ENCODE measurements around the gene CCR1. TPM values are rescaled to one million over a fixed set of nuclear protein-coding genes. Genes with fewer than 3 reads are reported as not detected.

CCR1 gene
- total and polyA plus RNA-seq, 2 of the 4 experiments (the other 2 are of a cell fraction), result not detected

DNA sequence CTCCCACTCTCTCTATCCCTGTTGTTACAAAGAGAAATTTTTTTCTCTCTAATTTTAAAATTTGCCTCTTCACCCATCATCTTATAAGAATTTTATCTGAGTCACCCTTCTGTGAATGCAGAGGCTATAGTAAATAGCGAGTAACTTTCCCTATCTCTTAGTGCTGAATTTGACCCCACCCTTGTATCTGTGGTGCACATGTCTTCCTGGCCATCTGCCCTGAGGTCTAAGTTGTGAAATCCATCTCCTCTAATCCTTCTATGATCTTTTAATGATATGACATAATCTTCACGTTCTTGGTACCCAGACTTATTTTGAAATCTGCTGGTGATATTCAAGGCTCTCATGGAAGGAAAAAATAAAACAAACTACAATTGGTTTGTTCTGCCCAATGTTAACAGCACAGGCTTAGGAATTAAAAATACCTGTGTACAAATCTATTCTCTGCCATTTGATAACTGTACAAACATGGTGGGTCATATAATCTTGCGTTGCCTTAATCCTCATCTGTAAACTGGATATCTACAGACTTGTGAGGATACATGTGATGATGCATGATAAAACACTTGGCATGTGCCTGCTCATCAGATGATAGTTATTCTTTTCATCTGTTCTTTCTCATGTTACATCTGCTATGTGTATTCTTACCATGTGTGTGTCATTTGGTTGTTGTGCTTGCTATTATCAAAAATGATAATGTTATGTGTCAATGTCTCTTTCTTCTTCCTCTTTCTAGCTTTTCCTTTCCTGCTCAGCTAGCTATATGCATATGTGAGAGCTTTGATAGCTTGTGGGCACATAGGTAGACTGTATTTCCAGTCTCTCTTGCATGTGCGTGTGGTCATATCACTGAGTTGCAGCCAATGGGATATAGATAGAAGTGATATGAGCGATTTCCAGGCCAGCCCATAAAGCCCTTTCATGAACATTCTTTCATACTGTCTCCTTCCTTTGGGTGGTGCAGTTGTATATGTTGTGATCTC, 20.4 kb upstream of the CCR1 start:
- POLR2A ChIA-PET (ENCODE audit: unreplicated experiment), result no interaction called here
- CTCF ChIA-PET, result no interaction called here

More for the DNA sequence above, 20.4 kb upstream of the CCR1 start:
- H3K4me2 ChIP-seq (ENCODE audit: low read depth, low read length), result no peak overlapping the region
- H4K20me1 ChIP-seq (ENCODE audit: insufficient read depth, low read length), result no peaks in the 10 kb centered on the region
- peak; percentile 75 for ATAC-seq (ENCODE audit: low read depth)
- H2BK120ac ChIP-seq (ENCODE audit: low read depth, low read length), result no peak overlapping the region
- no peak overlapping the region for H2BK20ac ChIP-seq (ENCODE audit: low read depth, low read length)
- H3K9me3 ChIP-seq (ENCODE audit: control insufficient read depth, insufficient read depth, low read length), result no peaks in the 10 kb centered on the region
- no peak overlapping the region for H2BK15ac ChIP-seq (ENCODE audit: low read depth, low read length)
- dilution Hi-C loops (cut with HindIII; ENCODE audit: low sequenced_read_pairs, unreplicated experiment) (no loop called here), intact Hi-C loops (cut with micrococcal nuclease) (no loop called here), in situ Hi-C loops (cut with MboI; ENCODE audit: low sequenced_read_pairs) (no loop called here)
- no TSS peak for BruUV-seq (replicated peaks)
- no peak overlapping the region for H3K56ac ChIP-seq (ENCODE audit: extremely low read depth, insufficient read depth, low read length)
- H3K14ac ChIP-seq (replicated peaks; ENCODE audit: low read depth, low read length), result no peak overlapping the region
- no peak overlapping the region for H3K4ac ChIP-seq (ENCODE audit: low read depth, low read length)
- peaks cover 16% of the 10 kb centered on the region for H3K27me3 ChIP-seq (ENCODE audit: control insufficient read depth, insufficient read depth, low read length)
- no peak overlapping the region for H3K23ac ChIP-seq (ENCODE audit: low read depth, low read length)
- H2AFZ ChIP-seq (replicated peaks; ENCODE audit: low read length, poor library complexity), result no peak overlapping the region
- H3K9me1 ChIP-seq (ENCODE audit: insufficient read depth, low read length), result no peaks in the 10 kb centered on the region
- H3K27ac ChIP-seq (ENCODE audit: insufficient read depth, low read length), result no peak overlapping the region
- peak; percentile 44 for DNase-seq
- H4K91ac ChIP-seq (ENCODE audit: insufficient read depth, low read depth, low read length), result no peak overlapping the region
- no peaks in the 10 kb centered on the region for H3K4me1 ChIP-seq (ENCODE audit: control insufficient read depth, insufficient read depth, low read length)
- no peak overlapping the region for H3K9ac ChIP-seq (ENCODE audit: low read depth, low read length)
- no peak overlapping the region for H3K4me3 ChIP-seq (ENCODE audit: insufficient read depth, low read depth, low read length)
- H2BK5ac ChIP-seq (ENCODE audit: low read depth, low read length, poor library complexity, severe bottlenecking), result no peak overlapping the region
- no peak overlapping the region for H2AK9ac ChIP-seq (replicated peaks; ENCODE audit: low read depth, low read length, poor library complexity)
- H3K18ac ChIP-seq (ENCODE audit: low read depth, low read length), result no peak overlapping the region
- TF ChIP-seq, protein P1, sequence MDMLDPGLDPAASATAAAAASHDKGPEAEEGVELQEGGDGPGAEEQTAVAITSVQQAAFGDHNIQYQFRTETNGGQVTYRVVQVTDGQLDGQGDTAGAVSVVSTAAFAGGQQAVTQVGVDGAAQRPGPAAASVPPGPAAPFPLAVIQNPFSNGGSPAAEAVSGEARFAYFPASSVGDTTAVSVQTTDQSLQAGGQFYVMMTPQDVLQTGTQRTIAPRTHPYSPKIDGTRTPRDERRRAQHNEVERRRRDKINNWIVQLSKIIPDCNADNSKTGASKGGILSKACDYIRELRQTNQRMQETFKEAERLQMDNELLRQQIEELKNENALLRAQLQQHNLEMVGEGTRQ (IDR thresholded peaks at IDR 0.05; ENCODE audit: low read depth, low read length), result no peak
- TF ChIP-seq MAZ (IDR thresholded peaks at IDR 0.05; ENCODE audit: borderline replicate concordance, low read depth, low read length) (no peak), CHD1 (IDR thresholded peaks at IDR 0.05; ENCODE audit: low read depth, low read length) (no peak), RFX5 (IDR thresholded peaks at IDR 0.05; ENCODE audit: low read depth, low read length) (no peak), CEBPB (IDR thresholded peaks at IDR 0.05; ENCODE audit: low read depth, low read length) (peak; percentile 29; the same call in 1 of the 2 replicates), BHLHE40 (IDR thresholded peaks at IDR 0.05; ENCODE audit: low read depth, low read length) (peak; percentile 66; the same call in 1 of the 2 replicates), MXI1 (IDR thresholded peaks at IDR 0.05; ENCODE audit: borderline replicate concordance, low read depth, low read length) (0 out of 2 replicates have a peak, but pooled peaks have one; percentile 43), POLR2A (IDR thresholded peaks at IDR 0.05; ENCODE audit: low read depth, low read length) (no peak)
- WGBS, 2 experiments (ENCODE audit: extremely low coverage in 2 of 2, insufficient read length in 1 of 2), result no CpG with 5 or more reads among the region's 5 CpGs
- no peak overlapping the region for H4K5ac ChIP-seq (ENCODE audit: low read depth, low read length)
- H2AK5ac ChIP-seq (ENCODE audit: low read depth, low read length), result no peak overlapping the region
- no peaks in the 10 kb centered on the region for H3K36me3 ChIP-seq (ENCODE audit: control insufficient read depth, insufficient read depth, low read length)
- no peaks in the 10 kb centered on the region for H3K79me1 ChIP-seq (ENCODE audit: low read depth in 1 of 2, low read length in 2 of 2)
- no peak overlapping the region for H4K8ac ChIP-seq (ENCODE audit: low read depth in 2 of 2, low read length in 2 of 2)

All from IMR-90 (cell line).